Suprapubic skin (tissue), 4 donors: ENCODE measurements around the gene SLC2A4.

Experiments
- CTCF ChIP-seq, 2 donors: fragments of 200-600 bp in 1 of 2; fragments of 450-650 bp in 1 of 2; sonication (generic) in 1 of 2; IDR thresholded peaks; one replicate each; pipeline ENCODE4 v1.5.1; 2016 to 2019; ENCODE audit warnings: antibody characterized with exemption in 2 of 2, mild to moderate bottlenecking in 1 of 2, moderate library complexity in 1 of 2
- EP300 ChIP-seq: sonication (generic); formaldehyde crosslinking; IDR thresholded peaks from one replicate; pipeline ENCODE4 v1.6.1; 2017; ENCODE audit warnings: antibody characterized with exemption
- POLR2A ChIP-seq, 2 donors: fragments of 450-650 bp; IDR thresholded peaks; one replicate each; pipeline ENCODE4 v1.6.1; 2017; ENCODE audit warnings: antibody characterized with exemption in 2 of 2, mild to moderate bottlenecking in 2 of 2, moderate library complexity in 2 of 2
- POLR2AphosphoS5 ChIP-seq, 3 donors: sonication (generic); formaldehyde crosslinking; IDR thresholded peaks; one replicate each; pipeline ENCODE4 v1.6.1; 2017; ENCODE audit warnings: antibody characterized with exemption in 3 of 3

DNA sequence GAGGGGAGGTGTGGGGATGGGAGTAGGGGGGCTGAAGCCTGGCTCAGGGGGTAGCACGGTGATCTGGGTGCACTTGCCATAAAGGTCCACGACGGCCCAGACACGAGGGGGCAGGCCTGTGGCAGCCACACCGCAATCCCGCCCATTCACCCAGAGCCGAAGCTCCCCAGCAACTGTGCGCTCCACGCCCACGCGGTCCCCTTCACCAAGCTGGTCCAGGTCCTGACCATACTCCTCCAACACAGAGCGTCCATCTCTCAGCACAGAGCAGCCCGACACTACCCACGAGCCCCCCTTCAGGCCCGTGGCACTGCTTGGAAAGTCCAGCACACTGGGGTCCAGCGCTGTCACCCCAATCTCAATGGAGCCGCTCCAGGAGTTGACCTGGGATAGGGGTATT, 46.0 kb downstream of the SLC2A4 start:
- TF ChIP-seq EP300 (no peak), CTCF (IDR thresholded peaks at IDR 0.05) (no peak), POLR2A (IDR thresholded peaks at IDR 0.05) (no peak), POLR2AphosphoS5 (IDR thresholded peaks at IDR 0.05) (no peak)
